ENCODE results near the gene EXOSC7.

Gene EXOSC7

GRCh38 chr3:44989141-44989540, 13.1 kb downstream of the EXOSC7 start:
- Histone ChIP-seq H3K27ac (ENCODE audit: low read depth, low read length) (no peak overlapping the region), H3K9ac (ENCODE audit: low read depth in 1 of 2, low read length in 2 of 2) (no peak overlapping the region), H3K36me3 (ENCODE audit: control insufficient read depth in 1 of 2, insufficient read depth in 2 of 2, low read length in 2 of 2) (peaks cover 8 to 11% of the 10 kb centered on the region in 2 donors), H3K4me3 (ENCODE audit: low read depth in 1 of 2, low read length in 2 of 2) (no peak overlapping the region), H3K9me3 (ENCODE audit: control insufficient read depth in 1 of 2, low read length in 2 of 2) (no peaks in the 10 kb centered on the region), H3K27me3 (ENCODE audit: control insufficient read depth in 1 of 2, insufficient read depth in 2 of 2, low read length in 2 of 2) (no peaks in the 10 kb centered on the region), H3K4me1 (ENCODE audit: control insufficient read depth in 1 of 2, insufficient read depth in 2 of 2, low read length in 2 of 2) (peaks cover 7 to 13% of the 10 kb centered on the region in 2 donors)

GRCh38 chr3:44989636-44990373, 13.8 kb downstream of the EXOSC7 start:
- Histone ChIP-seq H3K36me3 (ENCODE audit: control insufficient read depth in 1 of 2, insufficient read depth in 2 of 2, low read length in 2 of 2) (peaks cover 8 to 11% of the 10 kb centered on the region in 2 donors), H3K27me3 (ENCODE audit: control insufficient read depth in 1 of 2, insufficient read depth in 2 of 2, low read length in 2 of 2) (no peaks in the 10 kb centered on the region), H3K9me3 (ENCODE audit: control insufficient read depth in 1 of 2, low read length in 2 of 2) (no peaks in the 10 kb centered on the region), H3K4me3 (ENCODE audit: low read depth in 1 of 2, low read length in 2 of 2) (no peak overlapping the region), H3K4me1 (ENCODE audit: control insufficient read depth in 1 of 2, insufficient read depth in 2 of 2, low read length in 2 of 2) (peaks cover 7 to 13% of the 10 kb centered on the region in 2 donors), H3K9ac (ENCODE audit: low read depth in 1 of 2, low read length in 2 of 2) (no peak overlapping the region), H3K27ac (ENCODE audit: low read depth, low read length) (no peak overlapping the region)

GRCh38 chr3:44991326-44991725, 15.3 kb downstream of the EXOSC7 start:
- H3K4me3 ChIP-seq (ENCODE audit: low read depth in 1 of 2, low read length in 2 of 2): no peak overlapping the region
- H3K9me3 ChIP-seq (ENCODE audit: control insufficient read depth in 1 of 2, low read length in 2 of 2): no peaks in the 10 kb centered on the region
- peaks cover 21 to 26% of the 10 kb centered on the region in 2 donors for H3K4me1 ChIP-seq (ENCODE audit: control insufficient read depth in 1 of 2, insufficient read depth in 2 of 2, low read length in 2 of 2)
- H3K27ac ChIP-seq (ENCODE audit: low read depth, low read length): no peak overlapping the region
- no peak overlapping the region for H3K9ac ChIP-seq (ENCODE audit: low read depth in 1 of 2, low read length in 2 of 2)
- H3K36me3 ChIP-seq (ENCODE audit: control insufficient read depth in 1 of 2, insufficient read depth in 2 of 2, low read length in 2 of 2): peaks cover 8 to 11% of the 10 kb centered on the region in 2 donors
- no peaks in the 10 kb centered on the region for H3K27me3 ChIP-seq (ENCODE audit: control insufficient read depth in 1 of 2, insufficient read depth in 2 of 2, low read length in 2 of 2)

GRCh38 chr3:44992555-44993470, 16.8 kb downstream of the EXOSC7 start:
- Histone ChIP-seq H3K27ac (ENCODE audit: low read depth, low read length) (no peak overlapping the region), H3K36me3 (ENCODE audit: control insufficient read depth in 1 of 2, insufficient read depth in 2 of 2, low read length in 2 of 2) (peaks cover 13 to 22% of the 10 kb centered on the region in 2 donors), H3K9me3 (ENCODE audit: control insufficient read depth in 1 of 2, low read length in 2 of 2) (no peaks in the 10 kb centered on the region), H3K4me3 (ENCODE audit: low read depth in 1 of 2, low read length in 2 of 2) (no peak overlapping the region), H3K9ac (ENCODE audit: low read depth in 1 of 2, low read length in 2 of 2) (no peak overlapping the region), H3K27me3 (ENCODE audit: control insufficient read depth in 1 of 2, insufficient read depth in 2 of 2, low read length in 2 of 2) (no peaks in the 10 kb centered on the region), H3K4me1 (ENCODE audit: control insufficient read depth in 1 of 2, insufficient read depth in 2 of 2, low read length in 2 of 2) (peaks cover 22 to 33% of the 10 kb centered on the region in 2 donors)

- Histone ChIP-seq H3K9me3 (ENCODE audit: control insufficient read depth in 1 of 2, low read length in 2 of 2) (no peaks in the 10 kb centered on the region), H3K9ac (ENCODE audit: low read depth in 1 of 2, low read length in 2 of 2) (no peak overlapping the region), H3K27me3 (ENCODE audit: control insufficient read depth in 1 of 2, insufficient read depth in 2 of 2, low read length in 2 of 2) (no peaks in the 10 kb centered on the region), H3K36me3 (ENCODE audit: control insufficient read depth in 1 of 2, insufficient read depth in 2 of 2, low read length in 2 of 2) (peaks cover 13 to 29% of the 10 kb centered on the region in 2 donors), H3K27ac (ENCODE audit: low read depth, low read length) (no peak overlapping the region), H3K4me3 (ENCODE audit: low read depth in 1 of 2, low read length in 2 of 2) (no peak overlapping the region), H3K4me1 (ENCODE audit: control insufficient read depth in 1 of 2, insufficient read depth in 2 of 2, low read length in 2 of 2) (peaks cover 22 to 33% of the 10 kb centered on the region in 2 donors)
These were observed 17.6 kb downstream of the EXOSC7 start for GRCh38 chr3:44993471-44994205.

GRCh38 chr3:44995142-44995770, 19.2 kb downstream of the EXOSC7 start:
- Histone ChIP-seq H3K9me3 (ENCODE audit: control insufficient read depth in 1 of 2, low read length in 2 of 2) (no peaks in the 10 kb centered on the region), H3K9ac (ENCODE audit: low read depth in 1 of 2, low read length in 2 of 2) (no peak overlapping the region), H3K27me3 (ENCODE audit: control insufficient read depth in 1 of 2, insufficient read depth in 2 of 2, low read length in 2 of 2) (no peaks in the 10 kb centered on the region), H3K36me3 (ENCODE audit: control insufficient read depth in 1 of 2, insufficient read depth in 2 of 2, low read length in 2 of 2) (peaks cover 21 to 40% of the 10 kb centered on the region in 2 donors), H3K4me1 (ENCODE audit: control insufficient read depth in 1 of 2, insufficient read depth in 2 of 2, low read length in 2 of 2) (peaks cover 22 to 33% of the 10 kb centered on the region in 2 donors), H3K4me3 (ENCODE audit: low read depth in 1 of 2, low read length in 2 of 2) (no peak overlapping the region), H3K27ac (ENCODE audit: low read depth, low read length) (no peak overlapping the region)

GRCh38 chr3:44996556-44996969, 20.5 kb downstream of the EXOSC7 start:
- peaks cover 22 to 33% of the 10 kb centered on the region in 2 donors for H3K4me1 ChIP-seq (ENCODE audit: control insufficient read depth in 1 of 2, insufficient read depth in 2 of 2, low read length in 2 of 2)

GRCh38 chr3:44999782-45000181, 23.7 kb downstream of the EXOSC7 start:
- H3K27me3 ChIP-seq (ENCODE audit: control insufficient read depth in 1 of 2, insufficient read depth in 2 of 2, low read length in 2 of 2): no peaks in the 10 kb centered on the region
- no peak overlapping the region for H3K27ac ChIP-seq (ENCODE audit: low read depth, low read length)
- peaks cover 22 to 64% of the 10 kb centered on the region in 2 donors for H3K36me3 ChIP-seq (ENCODE audit: control insufficient read depth in 1 of 2, insufficient read depth in 2 of 2, low read length in 2 of 2)

More at GRCh38 chr3:44996556-44996969, 20.5 kb downstream of the EXOSC7 start:
- Histone ChIP-seq H3K27me3 (ENCODE audit: control insufficient read depth in 1 of 2, insufficient read depth in 2 of 2, low read length in 2 of 2) (no peaks in the 10 kb centered on the region), H3K36me3 (ENCODE audit: control insufficient read depth in 1 of 2, insufficient read depth in 2 of 2, low read length in 2 of 2) (peaks cover 15 to 44% of the 10 kb centered on the region in 2 donors), H3K9ac (ENCODE audit: low read depth in 1 of 2, low read length in 2 of 2) (no peak overlapping the region), H3K4me3 (ENCODE audit: low read depth in 1 of 2, low read length in 2 of 2) (no peak overlapping the region), H3K9me3 (ENCODE audit: control insufficient read depth in 1 of 2, low read length in 2 of 2) (no peaks in the 10 kb centered on the region), H3K27ac (ENCODE audit: low read depth, low read length) (no peak overlapping the region)

GRCh38 chr3:45000823-45001222, 24.8 kb downstream of the EXOSC7 start:
- Histone ChIP-seq H3K9me3 (ENCODE audit: control insufficient read depth in 1 of 2, low read length in 2 of 2) (no peaks in the 10 kb centered on the region), H3K36me3 (ENCODE audit: control insufficient read depth in 1 of 2, insufficient read depth in 2 of 2, low read length in 2 of 2) (peaks cover 22 to 67% of the 10 kb centered on the region in 2 donors)

More at GRCh38 chr3:44999782-45000181, 23.7 kb downstream of the EXOSC7 start:
- H3K9me3 ChIP-seq (ENCODE audit: control insufficient read depth in 1 of 2, low read length in 2 of 2): no peaks in the 10 kb centered on the region
- no peak overlapping the region for H3K4me3 ChIP-seq (ENCODE audit: low read depth in 1 of 2, low read length in 2 of 2)
- H3K9ac ChIP-seq (ENCODE audit: low read depth in 1 of 2, low read length in 2 of 2): no peak overlapping the region
- peaks cover 15 to 20% of the 10 kb centered on the region in 2 donors for H3K4me1 ChIP-seq (ENCODE audit: control insufficient read depth in 1 of 2, insufficient read depth in 2 of 2, low read length in 2 of 2)

More at GRCh38 chr3:45000823-45001222, 24.8 kb downstream of the EXOSC7 start:
- peaks cover 6 to 12% of the 10 kb centered on the region in 2 donors for H3K4me1 ChIP-seq (ENCODE audit: control insufficient read depth in 1 of 2, insufficient read depth in 2 of 2, low read length in 2 of 2)
- no peak overlapping the region for H3K9ac ChIP-seq (ENCODE audit: low read depth in 1 of 2, low read length in 2 of 2)
- no peak overlapping the region for H3K4me3 ChIP-seq (ENCODE audit: low read depth in 1 of 2, low read length in 2 of 2)
- H3K27ac ChIP-seq (ENCODE audit: low read depth, low read length): no peak overlapping the region
- no peaks in the 10 kb centered on the region for H3K27me3 ChIP-seq (ENCODE audit: control insufficient read depth in 1 of 2, insufficient read depth in 2 of 2, low read length in 2 of 2)
